ENCODE results near the gene HLA-E. TPM values are rescaled to one million over a fixed set of nuclear protein-coding genes. Genes with fewer than 3 reads are reported as not detected.
"Not testable (repeated sequence)": the region's sequence is repeated elsewhere in the genome, so short reads cannot be mapped to it uniquely, and the experiment has no call there.

HLA-E gene
- total and polyA plus RNA-seq, 2 donors (not counting 3 experiments of a cell fraction or from before 2014, with no cell fraction given): 271 to 298 TPM

DNA sequence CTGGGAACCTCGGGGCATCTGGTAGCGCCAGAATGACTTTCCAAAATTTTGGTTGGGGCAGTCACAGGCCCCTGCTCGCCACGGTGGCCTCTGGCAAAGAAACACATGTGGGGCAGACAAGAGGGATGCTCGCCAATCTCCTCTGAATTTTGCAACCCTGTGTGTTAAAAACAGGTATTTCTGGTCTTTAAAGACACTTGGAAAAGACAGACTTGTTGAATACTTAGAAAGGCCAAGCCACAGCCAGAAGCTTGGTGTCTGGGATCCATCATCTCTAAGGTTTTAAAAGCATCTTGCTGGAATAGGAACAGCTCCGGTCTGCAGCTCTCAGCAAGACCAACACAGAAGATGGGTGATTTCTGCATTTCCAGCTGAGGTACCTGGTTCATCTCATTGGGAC is 31.2 kb downstream of the HLA-E start:
- Histone ChIP-seq H3K27ac (ENCODE audit: insufficient read depth, low read depth, low read length) (no peak overlapping the region), H3K4me2 (ENCODE audit: insufficient read depth, low read length) (no peak overlapping the region), H4K20me1 (replicated peaks; ENCODE audit: control insufficient read depth, extremely low read depth, insufficient read depth, low read length) (no peaks in the 10 kb centered on the region), H3K4me1 (ENCODE audit: control insufficient read depth, extremely low read depth, insufficient read depth, low read length) (peaks cover 6% of the 10 kb centered on the region), H3K4me3 (replicated peaks in 1 of 3; ENCODE audit: insufficient read depth in 1 of 3, low read depth in 1 of 3, low read length in 3 of 3) (no peak overlapping the region), H3K9ac (replicated peaks; ENCODE audit: extremely low read depth, insufficient read depth, low read length) (no peak overlapping the region), H3K9me3 (replicated peaks; ENCODE audit: control insufficient read depth, insufficient read depth, low read length) (no peaks in the 10 kb centered on the region), H2AFZ (ENCODE audit: low read depth, low read length) (no peak overlapping the region), H3K27me3 (ENCODE audit: control insufficient read depth in 2 of 2, insufficient read depth in 2 of 2, low read length in 2 of 2) (no peaks in the 10 kb centered on the region), H3K79me2 (ENCODE audit: control insufficient read depth, insufficient read depth, low read length) (no peaks in the 10 kb centered on the region), H3K9me1 (replicated peaks; ENCODE audit: control insufficient read depth, extremely low read depth, insufficient read depth, low read length) (no peaks in the 10 kb centered on the region), H3K36me3 (ENCODE audit: control insufficient read depth in 2 of 2, extremely low read depth in 1 of 2, insufficient read depth in 2 of 2, low read length in 2 of 2) (no peaks in the 10 kb centered on the region)
- intact Hi-C loops (cut with micrococcal nuclease) (no loop called here), dilution Hi-C loops (cut with MboI; ENCODE audit: extremely low pct_ligation_motif_present, low sequenced_read_pairs) (no loop called here)
- ChIA-PET CTCF (interaction anchor here (1.3 to 2.3 kb wide), 3 partner anchors 12 to 24 kb away, joined by 5 to 13 read pairs (median 6); no protein-coding TSS in a partner anchor), POLR2A (no interaction called here)
- DNase-seq (ENCODE audit: low read depth, low spot score) (no peak), FAIRE-seq (no peak)
- TF ChIP-seq GATA2 (IDR thresholded peaks at IDR 0.05; ENCODE audit: insufficient read depth, insufficient read length, low read depth, low read length) (no peak), POLR2A (IDR thresholded peaks at IDR 0.05; ENCODE audit: low read depth, low read length) (no peak), POLR2AphosphoS5 (IDR thresholded peaks at IDR 0.05; ENCODE audit: insufficient read depth, low read depth, low read length) (no peak)
- TF ChIP-seq, protein P1, sequence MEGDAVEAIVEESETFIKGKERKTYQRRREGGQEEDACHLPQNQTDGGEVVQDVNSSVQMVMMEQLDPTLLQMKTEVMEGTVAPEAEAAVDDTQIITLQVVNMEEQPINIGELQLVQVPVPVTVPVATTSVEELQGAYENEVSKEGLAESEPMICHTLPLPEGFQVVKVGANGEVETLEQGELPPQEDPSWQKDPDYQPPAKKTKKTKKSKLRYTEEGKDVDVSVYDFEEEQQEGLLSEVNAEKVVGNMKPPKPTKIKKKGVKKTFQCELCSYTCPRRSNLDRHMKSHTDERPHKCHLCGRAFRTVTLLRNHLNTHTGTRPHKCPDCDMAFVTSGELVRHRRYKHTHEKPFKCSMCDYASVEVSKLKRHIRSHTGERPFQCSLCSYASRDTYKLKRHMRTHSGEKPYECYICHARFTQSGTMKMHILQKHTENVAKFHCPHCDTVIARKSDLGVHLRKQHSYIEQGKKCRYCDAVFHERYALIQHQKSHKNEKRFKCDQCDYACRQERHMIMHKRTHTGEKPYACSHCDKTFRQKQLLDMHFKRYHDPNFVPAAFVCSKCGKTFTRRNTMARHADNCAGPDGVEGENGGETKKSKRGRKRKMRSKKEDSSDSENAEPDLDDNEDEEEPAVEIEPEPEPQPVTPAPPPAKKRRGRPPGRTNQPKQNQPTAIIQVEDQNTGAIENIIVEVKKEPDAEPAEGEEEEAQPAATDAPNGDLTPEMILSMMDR (IDR thresholded peaks at IDR 0.05; ENCODE audit: extremely low read depth in 1 of 2, insufficient read depth in 1 of 2, low read depth in 1 of 2, low read length in 2 of 2): no peak
- BruUV-seq (replicated peaks): no TSS peak

DNA sequence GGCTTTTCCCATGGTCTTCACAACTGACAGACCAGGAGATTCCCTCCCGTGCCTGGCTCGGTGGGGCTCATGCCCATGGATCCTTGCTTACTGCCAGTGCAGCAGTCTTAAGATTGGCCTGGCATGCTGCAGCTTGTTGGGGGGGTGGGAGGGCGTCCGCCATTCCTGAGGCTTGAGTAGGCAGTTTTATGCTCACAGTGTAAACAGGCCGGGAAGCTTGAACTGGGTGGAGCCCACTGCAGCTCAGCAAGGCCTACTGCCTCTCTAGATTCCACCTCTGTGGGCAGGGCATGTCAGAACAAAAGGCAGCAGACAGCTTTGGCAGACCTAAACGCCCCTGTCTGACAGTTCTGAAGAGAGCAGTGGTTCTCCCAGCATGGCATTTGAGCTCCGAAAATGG is 31.8 kb downstream of the HLA-E start:
- H3K79me2 ChIP-seq (ENCODE audit: control insufficient read depth, insufficient read depth, low read length); intact Hi-C loops (cut with micrococcal nuclease); H4K20me1 ChIP-seq (replicated peaks; ENCODE audit: control insufficient read depth, extremely low read depth, insufficient read depth, low read length); POLR2A ChIA-PET; H3K4me1 ChIP-seq (ENCODE audit: control insufficient read depth, extremely low read depth, insufficient read depth, low read length); H3K9ac ChIP-seq (replicated peaks; ENCODE audit: extremely low read depth, insufficient read depth, low read length); H3K36me3 ChIP-seq (ENCODE audit: control insufficient read depth in 2 of 2, extremely low read depth in 1 of 2, insufficient read depth in 2 of 2, low read length in 2 of 2); BruUV-seq (replicated peaks); H3K27ac ChIP-seq (ENCODE audit: insufficient read depth, low read depth, low read length); dilution Hi-C loops (cut with MboI; ENCODE audit: extremely low pct_ligation_motif_present, low sequenced_read_pairs); H3K4me3 ChIP-seq (replicated peaks in 1 of 3; ENCODE audit: insufficient read depth in 1 of 3, low read depth in 1 of 3, low read length in 3 of 3); FAIRE-seq; H3K27me3 ChIP-seq (ENCODE audit: control insufficient read depth in 2 of 2, insufficient read depth in 2 of 2, low read length in 2 of 2); H3K9me3 ChIP-seq (replicated peaks; ENCODE audit: control insufficient read depth, insufficient read depth, low read length); H3K9me1 ChIP-seq (replicated peaks; ENCODE audit: control insufficient read depth, extremely low read depth, insufficient read depth, low read length); H3K4me2 ChIP-seq (ENCODE audit: insufficient read depth, low read length): not testable (repeated sequence)
- DNase-seq (ENCODE audit: low read depth, low spot score): peak; percentile 37
- H2AFZ ChIP-seq (ENCODE audit: low read depth, low read length): peak overlapping the region; percentile 41
- CTCF ChIA-PET: interaction anchor here (0.8 to 2.3 kb wide), 5 partner anchors 10 to 24 kb away, joined by 4 to 13 read pairs (median 6); no protein-coding TSS in a partner anchor

DNA sequence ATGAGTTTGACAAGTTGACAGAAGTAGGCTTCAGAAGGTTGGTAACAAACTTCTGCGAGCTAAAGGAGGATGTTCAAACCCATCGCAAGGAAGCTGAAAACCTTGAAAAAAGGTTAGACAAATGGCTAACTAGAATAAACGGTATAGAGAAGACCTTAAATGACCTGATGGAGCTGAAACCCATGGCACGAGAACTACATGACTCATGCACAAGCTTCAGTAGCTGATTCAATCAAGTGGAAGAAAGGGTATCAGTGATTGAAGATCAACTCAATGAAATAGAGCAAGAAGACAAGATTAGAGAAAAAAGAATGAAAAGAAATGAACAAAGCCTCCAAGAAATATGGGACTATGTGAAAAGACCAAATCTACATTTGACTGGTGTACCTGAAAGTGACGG is 32.6 kb downstream of the HLA-E start:
- BruUV-seq (replicated peaks); H3K4me2 ChIP-seq (ENCODE audit: insufficient read depth, low read length); H3K9me1 ChIP-seq (replicated peaks; ENCODE audit: control insufficient read depth, extremely low read depth, insufficient read depth, low read length); FAIRE-seq; H3K9me3 ChIP-seq (replicated peaks; ENCODE audit: control insufficient read depth, insufficient read depth, low read length); H3K4me3 ChIP-seq (replicated peaks in 1 of 3; ENCODE audit: insufficient read depth in 1 of 3, low read depth in 1 of 3, low read length in 3 of 3); H3K4me1 ChIP-seq (ENCODE audit: control insufficient read depth, extremely low read depth, insufficient read depth, low read length); H2AFZ ChIP-seq (ENCODE audit: low read depth, low read length); H4K20me1 ChIP-seq (replicated peaks; ENCODE audit: control insufficient read depth, extremely low read depth, insufficient read depth, low read length); DNase-seq (ENCODE audit: low read depth, low spot score); dilution Hi-C loops (cut with MboI; ENCODE audit: extremely low pct_ligation_motif_present, low sequenced_read_pairs); H3K9ac ChIP-seq (replicated peaks; ENCODE audit: extremely low read depth, insufficient read depth, low read length); intact Hi-C loops (cut with micrococcal nuclease); H3K27me3 ChIP-seq (ENCODE audit: control insufficient read depth in 2 of 2, insufficient read depth in 2 of 2, low read length in 2 of 2); POLR2A ChIA-PET; H3K79me2 ChIP-seq (ENCODE audit: control insufficient read depth, insufficient read depth, low read length); H3K36me3 ChIP-seq (ENCODE audit: control insufficient read depth in 2 of 2, extremely low read depth in 1 of 2, insufficient read depth in 2 of 2, low read length in 2 of 2); H3K27ac ChIP-seq (ENCODE audit: insufficient read depth, low read depth, low read length): not testable (repeated sequence)
- CTCF ChIA-PET: interaction anchor here (1.3 to 2.3 kb wide), 4 partner anchors 11 to 25 kb away, joined by 5 to 13 read pairs (median 6); no protein-coding TSS in a partner anchor
